ENCODE results near the gene NFKBIE. TPM values are rescaled to one million over a fixed set of nuclear protein-coding genes. Genes with fewer than 3 reads are reported as not detected.

The NFKBIE gene
- polyA plus RNA-seq, 1 donor from 2014 or later: 16.8 TPM

GRCh38 chr6:44226368-44227147 is 38.8 kb downstream of the NFKBIE start:
- no peaks in the 10 kb centered on the region for H4K20me1 ChIP-seq (ENCODE audit: insufficient read depth)
- H3K9ac ChIP-seq (ENCODE audit: low read length): peak overlapping the region; percentile 62
- H3K27ac ChIP-seq (ENCODE audit: low read length): peak overlapping the region; percentile 75
- peak overlapping the region; percentile 78 for H2AFZ ChIP-seq (ENCODE audit: low read depth, low read length)
- peak overlapping the region; percentile 65 for H3K4me2 ChIP-seq (ENCODE audit: low read length)
- H3K79me2 ChIP-seq (replicated peaks; ENCODE audit: insufficient read depth, low read length): peaks cover 3% of the 10 kb centered on the region
- H3K36me3 ChIP-seq (ENCODE audit: insufficient read depth, low read length): no peaks in the 10 kb centered on the region
- no peaks in the 10 kb centered on the region for H3F3A ChIP-seq (ENCODE audit: insufficient read depth, low read length, poor library complexity, severe bottlenecking)
- H3K4me3 ChIP-seq (ENCODE audit: low read length): peak overlapping the region; percentile 57
- TF ChIP-seq REST (IDR thresholded peaks at IDR 0.05; ENCODE audit: borderline replicate concordance) (peak; percentile 78), MXI1 (conservative IDR thresholded peaks at IDR 0.05; ENCODE audit: poor library complexity, severe bottlenecking) (no peak)
- no peaks in the 10 kb centered on the region for H3K27me3 ChIP-seq (ENCODE audit: insufficient read depth, low read depth, low read length)
- H3K9me2 ChIP-seq (ENCODE audit: insufficient read depth, low read length): no peaks in the 10 kb centered on the region
- no peaks in the 10 kb centered on the region for H3K9me3 ChIP-seq (ENCODE audit: low read length)

- H3K4me2 ChIP-seq (ENCODE audit: low read length): peak overlapping the region; percentile 65
Observed at GRCh38 chr6:44225579-44226325, 39.6 kb downstream of the NFKBIE start.

GRCh38 chr6:44224965-44225305 is 40.4 kb downstream of the NFKBIE start:
- Histone ChIP-seq H3K4me2 (ENCODE audit: low read length) (no peak overlapping the region), H3K79me2 (replicated peaks; ENCODE audit: insufficient read depth, low read length) (peaks cover 3% of the 10 kb centered on the region), H3K27me3 (ENCODE audit: insufficient read depth, low read depth, low read length) (no peaks in the 10 kb centered on the region), H3K9me2 (ENCODE audit: insufficient read depth, low read length) (no peaks in the 10 kb centered on the region), H3K27ac (ENCODE audit: low read length) (no peak overlapping the region), H4K20me1 (ENCODE audit: insufficient read depth) (no peaks in the 10 kb centered on the region), H3K9me3 (ENCODE audit: low read length) (no peaks in the 10 kb centered on the region), H3K4me3 (ENCODE audit: low read length) (peak overlapping the region; percentile 77), H2AFZ (ENCODE audit: low read depth, low read length) (no peak overlapping the region), H3K36me3 (ENCODE audit: insufficient read depth, low read length) (no peaks in the 10 kb centered on the region), H3F3A (ENCODE audit: insufficient read depth, low read length, poor library complexity, severe bottlenecking) (no peaks in the 10 kb centered on the region), H3K9ac (ENCODE audit: low read length) (no peak overlapping the region)
- TF ChIP-seq EP300 (conservative IDR thresholded peaks at IDR 0.05; ENCODE audit: poor library complexity, severe bottlenecking) (no peak), POLR2AphosphoS5 (IDR thresholded peaks at IDR 0.05) (no peak), SMC3 (conservative IDR thresholded peaks at IDR 0.05; ENCODE audit: poor library complexity) (no peak), CTCF (IDR thresholded peaks at IDR 0.05; ENCODE audit: poor library complexity, severe bottlenecking) (no peak), RAD21 (conservative IDR thresholded peaks at IDR 0.05) (no peak), REST (IDR thresholded peaks at IDR 0.05; ENCODE audit: borderline replicate concordance) (no peak), EZH2 (IDR thresholded peaks at IDR 0.05; ENCODE audit: borderline replicate concordance, insufficient read depth, low read length, poor library complexity, severe bottlenecking) (no peak), MXI1 (conservative IDR thresholded peaks at IDR 0.05; ENCODE audit: poor library complexity, severe bottlenecking) (no peak), TAF1 (IDR thresholded peaks at IDR 0.05; ENCODE audit: low read depth) (no peak)

More at GRCh38 chr6:44225579-44226325, 39.6 kb downstream of the NFKBIE start:
- Histone ChIP-seq H2AFZ (ENCODE audit: low read depth, low read length) (no peak overlapping the region), H3K4me3 (ENCODE audit: low read length) (peak overlapping the region; percentile 57), H3K36me3 (ENCODE audit: insufficient read depth, low read length) (no peaks in the 10 kb centered on the region), H3K79me2 (replicated peaks; ENCODE audit: insufficient read depth, low read length) (peaks cover 3% of the 10 kb centered on the region), H3K27ac (ENCODE audit: low read length) (peak overlapping the region; percentile 75), H3K9ac (ENCODE audit: low read length) (peak overlapping the region; percentile 62), H4K20me1 (ENCODE audit: insufficient read depth) (no peaks in the 10 kb centered on the region), H3K9me2 (ENCODE audit: insufficient read depth, low read length) (no peaks in the 10 kb centered on the region), H3F3A (ENCODE audit: insufficient read depth, low read length, poor library complexity, severe bottlenecking) (no peaks in the 10 kb centered on the region), H3K27me3 (ENCODE audit: insufficient read depth, low read depth, low read length) (no peaks in the 10 kb centered on the region), H3K9me3 (ENCODE audit: low read length) (no peaks in the 10 kb centered on the region)
- TF ChIP-seq SMC3 (conservative IDR thresholded peaks at IDR 0.05; ENCODE audit: poor library complexity): no peak
- TF ChIP-seq POLR2AphosphoS5 (IDR thresholded peaks at IDR 0.05): no peak
- TF ChIP-seq EP300 (conservative IDR thresholded peaks at IDR 0.05; ENCODE audit: poor library complexity, severe bottlenecking): no peak
